Measurements from ENCODE around the gene RNF167.

- TF ChIP-seq CTCF (optimal IDR thresholded peaks at IDR 0.05 in 1 of 3, IDR thresholded peaks at IDR 0.05 in 1 of 3, conservative IDR thresholded peaks at IDR 0.05 in 1 of 3; ENCODE audit: extremely low read depth in 1 of 3, insufficient read depth in 2 of 3, low read length in 3 of 3) (no peak), EZH2 (IDR thresholded peaks at IDR 0.05; ENCODE audit: low read length) (no peak)
Observed at GRCh38 chr17:4897198-4897687, 42.8 kb upstream of the RNF167 start.

All from keratinocyte (primary cell).